ENCODE measurements around the gene DRD1.
"Not testable (repeated sequence)": the region's sequence is repeated elsewhere in the genome, so short reads cannot be mapped to it uniquely, and the experiment has no call there.

Gene DRD1

GRCh38 chr5:175468892-175469291 is 24.9 kb upstream of the DRD1 start:
- in situ Hi-C loops (cut with MboI; ENCODE audit: low sequenced_read_pairs): no loop called here

GRCh38 chr5:175467983-175468690 is 24.2 kb upstream of the DRD1 start:
- in situ Hi-C loops (cut with MboI; ENCODE audit: low sequenced_read_pairs): no loop called here

GRCh38 chr5:175466700-175467318 is 22.8 kb upstream of the DRD1 start:
- in situ Hi-C loops (cut with MboI; ENCODE audit: low sequenced_read_pairs): no loop called here

- in situ Hi-C loops (cut with MboI; ENCODE audit: low sequenced_read_pairs): no loop called here
Measured at GRCh38 chr5:175465282-175465681, 21.3 kb upstream of the DRD1 start.

DNA sequence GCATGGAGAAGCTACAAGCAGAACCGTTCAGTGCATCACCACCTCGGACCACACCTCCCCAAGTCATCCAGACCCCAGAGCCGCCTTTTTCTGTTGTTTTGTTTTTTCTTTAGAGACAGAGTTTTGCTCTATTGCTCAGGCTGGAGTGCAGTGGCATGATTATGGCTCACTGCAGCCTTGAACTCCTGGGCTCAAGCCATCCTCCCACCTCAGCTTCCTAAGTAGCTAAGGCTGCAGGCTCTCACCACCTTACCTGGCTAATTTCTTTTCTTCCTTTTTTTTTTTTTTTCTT is 20.9 kb upstream of the DRD1 start:
- in situ Hi-C loops (cut with MboI; ENCODE audit: low sequenced_read_pairs): no loop called here

DNA sequence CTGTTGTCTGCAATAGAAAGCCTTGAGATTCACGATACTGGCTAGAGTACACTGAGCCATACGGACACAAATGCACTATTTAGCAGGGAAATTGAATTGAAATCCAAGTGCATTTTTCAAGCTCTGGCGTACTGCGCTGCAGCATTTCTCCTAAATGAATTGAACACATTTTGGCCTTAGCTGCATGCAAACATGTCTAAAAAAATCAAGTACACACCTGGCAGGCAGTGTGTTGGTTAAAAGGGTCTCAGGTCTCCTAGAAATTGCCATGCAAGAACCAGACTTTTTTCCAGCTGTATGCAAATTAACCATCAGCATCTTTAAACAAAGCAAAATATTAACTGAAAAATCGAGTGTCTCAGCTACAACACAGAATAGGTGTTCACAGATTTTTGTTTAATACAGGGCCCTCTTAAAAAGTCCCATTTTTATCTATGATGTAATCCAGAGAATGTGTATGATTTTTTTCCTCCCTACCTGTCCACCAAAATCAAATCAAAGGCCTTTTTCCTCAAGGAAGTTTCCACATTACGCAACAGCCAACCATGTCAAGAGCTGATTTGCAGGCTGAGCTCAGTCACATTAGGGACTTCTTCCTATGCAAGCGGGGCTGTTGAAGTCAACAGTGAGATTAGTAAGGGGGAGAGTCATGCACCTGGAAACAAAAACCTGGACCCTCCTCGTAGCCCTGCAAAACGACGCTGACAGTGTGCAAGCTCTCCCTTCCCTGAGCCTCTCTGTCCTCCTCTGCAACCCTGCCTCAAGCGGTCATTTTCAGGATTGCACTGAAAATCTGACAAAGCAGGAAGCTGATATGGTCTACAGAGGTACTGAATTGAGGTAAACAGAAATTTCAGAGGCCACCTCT is 20.3 kb upstream of the DRD1 start:
- in situ Hi-C loops (cut with MboI; ENCODE audit: low sequenced_read_pairs): no loop called here

DNA sequence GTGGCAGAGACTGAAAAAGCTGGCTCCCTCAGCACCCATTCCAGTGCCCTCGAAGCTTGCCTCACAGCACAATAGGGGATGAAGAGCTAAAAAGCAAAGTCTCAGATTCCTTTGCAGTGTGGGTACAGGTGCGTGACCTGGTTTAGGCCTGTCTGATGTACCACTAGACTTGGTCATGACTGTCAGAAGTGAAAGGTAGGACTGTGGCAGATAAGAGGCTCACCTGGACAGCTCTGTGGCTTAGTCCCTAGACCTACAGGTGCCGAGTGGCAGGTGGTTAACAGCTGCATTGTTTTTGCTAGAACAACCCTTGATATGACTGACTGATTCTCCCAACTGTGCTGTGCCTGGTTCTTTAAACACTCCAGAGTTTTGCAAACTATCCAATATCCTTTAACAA is 19.7 kb upstream of the DRD1 start:
- in situ Hi-C loops (cut with MboI; ENCODE audit: low sequenced_read_pairs): no loop called here

- in situ Hi-C loops (cut with MboI; ENCODE audit: low sequenced_read_pairs): no loop called here
Measured at GRCh38 chr5:175461370-175461769, 17.4 kb upstream of the DRD1 start.

DNA sequence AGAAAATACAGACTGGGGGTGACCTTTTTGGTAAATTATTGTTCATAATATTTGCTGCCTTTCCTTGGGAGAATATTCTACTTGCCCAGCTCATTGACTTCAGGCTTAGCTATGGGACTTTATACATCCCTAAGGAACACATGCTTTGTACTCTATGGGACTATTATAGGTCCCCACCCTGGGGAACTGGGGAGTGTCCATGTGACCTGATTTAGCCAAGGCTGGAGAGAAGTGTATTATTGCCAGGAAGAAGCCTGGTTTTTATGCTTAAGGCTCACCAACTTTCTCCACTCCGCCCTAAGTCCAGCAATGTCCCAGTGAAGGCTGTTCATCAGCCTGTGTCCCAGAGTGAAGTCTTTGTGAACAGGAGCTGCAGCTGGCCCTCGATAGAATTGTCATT is 16.6 kb upstream of the DRD1 start:
- in situ Hi-C loops (cut with MboI; ENCODE audit: low sequenced_read_pairs): no loop called here

DNA sequence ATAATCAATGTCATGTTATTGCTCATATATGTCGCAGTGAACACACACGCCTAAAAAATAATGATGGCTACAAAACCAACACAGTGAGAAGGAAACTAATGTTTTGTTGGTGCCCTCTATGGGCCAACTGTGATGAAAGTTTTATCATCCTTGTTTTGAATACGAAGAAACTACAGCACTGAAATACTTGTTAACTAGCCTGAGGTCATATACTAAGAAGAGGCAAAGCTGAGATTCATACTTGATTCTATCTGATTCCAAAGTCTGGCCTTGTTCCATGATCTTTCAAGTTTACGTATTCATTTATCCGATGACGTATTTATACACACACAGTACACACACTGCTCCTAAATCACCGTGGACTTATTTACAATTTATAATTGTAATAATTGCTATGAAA is 16.1 kb upstream of the DRD1 start:
- in situ Hi-C loops (cut with MboI; ENCODE audit: low sequenced_read_pairs): no loop called here

GRCh38 chr5:175457466-175457865 is 13.5 kb upstream of the DRD1 start:
- in situ Hi-C loops (cut with MboI; ENCODE audit: low sequenced_read_pairs): no loop called here

GRCh38 chr5:175456105-175456742 is 12.2 kb upstream of the DRD1 start:
- in situ Hi-C loops (cut with MboI; ENCODE audit: low sequenced_read_pairs): no loop called here

DNA sequence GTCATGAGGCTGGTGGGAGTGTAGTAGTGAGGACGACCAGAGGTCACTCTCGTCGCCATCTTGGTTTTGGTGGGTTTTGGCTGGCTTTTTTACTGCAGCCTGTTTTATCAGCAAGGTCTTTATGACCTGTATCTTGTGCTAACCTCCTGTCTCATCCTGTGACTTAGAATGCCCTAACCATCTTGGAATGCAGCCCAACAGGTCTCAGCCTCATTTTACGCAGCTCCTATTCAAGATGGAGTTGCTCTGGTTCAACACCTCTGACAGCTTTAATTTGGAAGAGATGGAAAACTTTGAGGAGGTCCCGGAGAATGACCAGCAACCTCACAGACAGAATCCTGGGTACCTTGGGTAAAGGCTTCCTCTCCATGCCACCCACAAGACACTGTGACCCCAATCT is 10.4 kb upstream of the DRD1 start:
- in situ Hi-C loops (cut with MboI; ENCODE audit: low sequenced_read_pairs): not testable (repeated sequence)

DNA sequence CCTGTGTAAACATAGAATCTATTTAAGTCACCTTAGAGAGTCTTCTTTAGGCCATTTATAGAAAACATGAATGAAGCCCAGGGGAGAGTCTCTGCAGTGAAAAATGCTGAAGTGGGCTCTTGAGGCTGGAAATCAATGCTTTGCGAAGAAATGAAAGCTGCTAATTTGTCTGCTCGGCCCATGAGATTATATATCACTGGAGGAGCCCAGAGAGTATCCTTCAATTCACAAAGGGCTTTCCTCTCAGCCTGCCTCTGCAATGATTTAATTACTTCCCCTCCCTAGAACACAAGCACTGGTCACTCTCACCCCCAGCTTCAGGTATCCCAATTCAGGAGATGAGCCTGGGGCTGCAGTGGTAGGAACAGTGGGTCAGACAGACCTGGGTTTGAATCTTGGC is 8.2 kb upstream of the DRD1 start:
- in situ Hi-C loops (cut with MboI; ENCODE audit: low sequenced_read_pairs): no loop called here

GRCh38 chr5:175448276-175448675 is 4.3 kb upstream of the DRD1 start:
- in situ Hi-C loops (cut with MboI; ENCODE audit: low sequenced_read_pairs): no loop called here

DNA sequence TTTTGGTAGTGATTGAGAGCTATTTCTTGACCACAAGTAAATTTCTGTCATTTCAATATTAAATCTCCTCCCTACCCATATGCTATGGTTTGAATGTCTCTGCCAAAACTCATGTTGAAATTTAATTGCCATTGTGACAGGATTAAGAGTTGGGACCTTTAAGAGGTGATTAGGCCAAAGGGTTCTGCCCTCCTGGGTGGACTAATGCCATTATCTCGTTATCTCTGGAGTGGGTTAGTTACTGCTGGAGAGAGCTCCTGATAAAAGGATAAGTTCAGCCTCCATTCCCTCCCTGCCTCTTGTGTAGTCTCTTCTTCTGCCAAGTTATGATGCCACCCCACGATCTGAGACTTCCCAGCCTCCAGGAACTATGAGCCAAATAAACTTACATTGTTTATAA is 3.6 kb upstream of the DRD1 start:
- in situ Hi-C loops (cut with MboI; ENCODE audit: low sequenced_read_pairs): no loop called here

GRCh38 chr5:175446378-175446777 is 2.4 kb upstream of the DRD1 start:
- in situ Hi-C loops (cut with MboI; ENCODE audit: low sequenced_read_pairs): not testable (repeated sequence)

GRCh38 chr5:175444905-175445456 is 999 bp upstream of the DRD1 start:
- in situ Hi-C loops (cut with MboI; ENCODE audit: low sequenced_read_pairs): no loop called here

- in situ Hi-C loops (cut with MboI; ENCODE audit: low sequenced_read_pairs): no loop called here
Measured at GRCh38 chr5:175443514-175444059, 395 bp downstream of the DRD1 start.

- in situ Hi-C loops (cut with MboI; ENCODE audit: low sequenced_read_pairs): no loop called here
Measured at GRCh38 chr5:175438234-175438857, 5.6 kb downstream of the DRD1 start.

- in situ Hi-C loops (cut with MboI; ENCODE audit: low sequenced_read_pairs): no loop called here
Measured at GRCh38 chr5:175436359-175436758, 7.6 kb downstream of the DRD1 start.

Measured in HL-60/S4 (cell line).